Measurements from ENCODE around the gene ARL8B. TPM values are rescaled to one million over a fixed set of nuclear protein-coding genes. Genes with fewer than 3 reads are reported as not detected.

The ARL8B gene
- total RNA-seq, 1 donor from 2014 or later: 35.7 TPM

GRCh38 chr3:5162102-5162501, 40.0 kb downstream of the ARL8B start:
- no peak for DNase-seq (ENCODE audit: low read depth, low spot score)
- Mint-ChIP-seq H3K4me3 (no peak overlapping the region), H3K36me3 (ENCODE audit: low read depth) (no peaks in the 10 kb centered on the region), H3K4me1 (peaks cover 28% of the 10 kb centered on the region), H3K27me3 (ENCODE audit: low read depth) (no peaks in the 10 kb centered on the region), H3K27ac (ENCODE audit: unreplicated experiment) (no peak overlapping the region), H3K9me3 (no peaks in the 10 kb centered on the region)
- TF ChIP-seq CTCF (conservative IDR thresholded peaks at IDR 0.05): no peak

DNA sequence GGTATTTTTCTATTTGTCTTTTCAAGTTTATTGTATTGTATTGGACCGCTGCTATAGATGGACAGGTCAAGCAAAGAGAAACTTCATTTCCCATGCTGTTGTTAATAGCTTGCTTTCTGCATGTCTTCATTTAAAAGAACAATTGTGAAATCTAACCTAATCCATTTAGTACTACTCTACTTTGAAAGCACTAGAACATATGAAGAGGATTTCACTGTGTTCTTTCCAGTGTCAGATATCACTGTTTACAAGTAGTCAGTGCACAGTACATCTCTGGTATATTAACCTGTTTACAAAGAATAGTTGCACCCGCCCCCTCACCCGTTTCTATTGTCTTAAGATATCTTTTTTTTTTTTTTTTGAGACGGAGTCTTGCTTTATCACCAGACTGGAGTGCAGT, 43.6 kb downstream of the ARL8B start:
- TF ChIP-seq CTCF (conservative IDR thresholded peaks at IDR 0.05): no peak
- no peak overlapping the region for H3K4me3 Mint-ChIP-seq
- H3K4me1 Mint-ChIP-seq: peaks cover 20% of the 10 kb centered on the region
- H3K27me3 Mint-ChIP-seq (ENCODE audit: low read depth): no peaks in the 10 kb centered on the region
- no peak for DNase-seq (ENCODE audit: low read depth, low spot score)
- H3K9me3 Mint-ChIP-seq: no peaks in the 10 kb centered on the region
- no peaks in the 10 kb centered on the region for H3K36me3 Mint-ChIP-seq (ENCODE audit: low read depth)
- no peak overlapping the region for H3K27ac Mint-ChIP-seq (ENCODE audit: unreplicated experiment)

DNA sequence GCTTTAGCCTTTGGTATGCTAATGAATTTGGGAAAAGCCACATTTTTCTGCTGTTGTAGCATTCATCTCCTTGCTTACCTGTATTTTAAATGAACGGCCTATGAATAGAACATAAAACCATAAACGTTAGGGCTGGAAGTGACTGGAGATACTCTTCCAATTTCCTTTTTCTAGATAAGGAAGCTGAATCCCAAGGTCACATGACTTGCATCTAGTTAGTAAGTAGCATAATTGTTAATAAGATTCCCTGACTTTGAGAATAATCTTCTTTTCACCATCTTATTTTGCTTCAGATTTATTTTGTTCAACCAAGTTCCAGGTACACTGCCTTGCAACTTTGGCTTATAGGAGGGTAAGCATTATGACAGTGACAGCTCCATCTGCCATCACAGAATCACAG, 44.8 kb downstream of the ARL8B start:
- Mint-ChIP-seq H3K4me3 (no peak overlapping the region), H3K27ac (ENCODE audit: unreplicated experiment) (no peak overlapping the region), H3K9me3 (no peaks in the 10 kb centered on the region), H3K4me1 (peaks cover 11% of the 10 kb centered on the region), H3K27me3 (ENCODE audit: low read depth) (no peaks in the 10 kb centered on the region), H3K36me3 (ENCODE audit: low read depth) (no peaks in the 10 kb centered on the region)
- DNase-seq (ENCODE audit: low read depth, low spot score): no peak
- no peak for TF ChIP-seq CTCF (conservative IDR thresholded peaks at IDR 0.05)

DNA sequence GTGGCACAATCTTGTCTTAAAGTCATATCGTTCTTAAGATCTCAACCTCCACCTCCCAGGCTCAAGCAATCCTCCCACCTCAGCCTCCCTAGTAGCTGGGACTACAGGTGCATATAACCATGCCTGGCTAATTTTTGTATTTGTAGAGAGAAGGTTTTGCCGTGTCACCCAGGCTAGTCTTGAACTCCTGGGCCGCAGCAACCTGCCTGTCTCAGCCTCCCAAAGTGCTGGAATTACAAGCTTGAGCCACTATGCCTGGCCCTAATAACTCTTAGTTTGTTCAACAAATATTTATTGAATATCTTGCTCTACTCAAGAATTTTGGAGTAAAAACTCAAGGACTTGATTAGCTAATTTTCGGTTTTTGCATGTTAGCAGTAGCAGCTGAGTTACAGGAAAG, 46.0 kb downstream of the ARL8B start:
- no peak for DNase-seq (ENCODE audit: low read depth, low spot score)
- no peak overlapping the region for H3K27ac Mint-ChIP-seq (ENCODE audit: unreplicated experiment)
- peaks cover 6% of the 10 kb centered on the region for H3K4me1 Mint-ChIP-seq
- no peaks in the 10 kb centered on the region for H3K9me3 Mint-ChIP-seq
- H3K4me3 Mint-ChIP-seq: no peak overlapping the region
- no peaks in the 10 kb centered on the region for H3K36me3 Mint-ChIP-seq (ENCODE audit: low read depth)
- TF ChIP-seq CTCF (conservative IDR thresholded peaks at IDR 0.05): no peak
- H3K27me3 Mint-ChIP-seq (ENCODE audit: low read depth): no peaks in the 10 kb centered on the region

- Mint-ChIP-seq H3K27me3 (ENCODE audit: low read depth) (no peaks in the 10 kb centered on the region), H3K4me3 (no peak overlapping the region), H3K4me1 (peaks cover 6% of the 10 kb centered on the region), H3K36me3 (ENCODE audit: low read depth) (no peaks in the 10 kb centered on the region), H3K27ac (ENCODE audit: unreplicated experiment) (no peak overlapping the region), H3K9me3 (no peaks in the 10 kb centered on the region)
- TF ChIP-seq CTCF (conservative IDR thresholded peaks at IDR 0.05): no peak
- DNase-seq (ENCODE audit: low read depth, low spot score): no peak
Measured at GRCh38 chr3:5169807-5170206, 47.7 kb downstream of the ARL8B start.

DNA sequence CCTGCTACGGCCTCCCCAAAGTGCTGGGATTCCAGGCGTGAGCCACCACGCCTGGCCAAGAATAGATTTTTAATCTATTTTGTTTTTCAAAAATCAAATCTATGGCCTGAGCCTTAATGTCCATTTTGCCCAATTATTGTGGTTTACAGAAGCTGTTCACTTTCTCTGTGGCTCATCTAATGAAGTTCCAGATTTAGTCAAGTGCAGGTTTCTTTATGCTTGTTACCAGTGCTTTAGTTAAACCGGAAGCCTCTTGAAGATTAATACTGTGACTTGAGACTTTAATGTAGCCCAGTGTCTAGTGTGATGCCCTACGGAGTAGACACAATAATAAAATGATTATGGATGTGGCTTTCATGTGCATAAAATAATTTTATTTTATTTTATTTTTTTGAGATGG, 48.9 kb downstream of the ARL8B start:
- H3K27ac Mint-ChIP-seq (ENCODE audit: unreplicated experiment): no peak overlapping the region
- no peaks in the 10 kb centered on the region for H3K27me3 Mint-ChIP-seq (ENCODE audit: low read depth)
- no peak overlapping the region for H3K4me3 Mint-ChIP-seq
- no peaks in the 10 kb centered on the region for H3K4me1 Mint-ChIP-seq
- no peaks in the 10 kb centered on the region for H3K36me3 Mint-ChIP-seq (ENCODE audit: low read depth)
- DNase-seq (ENCODE audit: low read depth, low spot score): no peak
- TF ChIP-seq CTCF (conservative IDR thresholded peaks at IDR 0.05): no peak
- H3K9me3 Mint-ChIP-seq: no peaks in the 10 kb centered on the region

Measured in neural crest cell (in vitro differentiated cells).